22Rv1 (cell line): ENCODE data around the gene TACC2.

Experiments
- H3K27ac ChIP-seq: fragments of 450-650 bp; 2 replicates; pipeline ENCODE4 v1.5.1; 2017
- CTCF ChIP-seq: fragments of 450-650 bp; IDR thresholded peaks from 2 replicates; pipeline ENCODE4 v1.5.1; 2017; ENCODE audit warnings: mild to moderate bottlenecking
- ZFX ChIP-seq: fragments of 450-650 bp; IDR thresholded peaks from 2 replicates; pipeline ENCODE4 v1.6.1; 2017; ENCODE audit warnings: antibody characterized with exemption, borderline replicate concordance

Gene TACC2

GRCh38 chr10:122176232-122177213 lies 187.6 kb downstream of the TACC2 start:
- no peak overlapping the region for H3K27ac ChIP-seq
- TF ChIP-seq ZFX (no peak), CTCF (no peak)

- H3K27ac ChIP-seq, result no peak overlapping the region
These were observed 189.7 kb downstream of the TACC2 start for GRCh38 chr10:122178655-122179054.

GRCh38 chr10:122181041-122181732 lies 192.2 kb downstream of the TACC2 start:
- no peak for TF ChIP-seq CTCF
- H3K27ac ChIP-seq, result no peak overlapping the region

More at GRCh38 chr10:122178655-122179054, 189.7 kb downstream of the TACC2 start:
- no peak for TF ChIP-seq ZFX
- TF ChIP-seq CTCF, result no peak

GRCh38 chr10:122181876-122182275 lies 192.9 kb downstream of the TACC2 start:
- TF ChIP-seq ZFX (no peak), CTCF (no peak)
- H3K27ac ChIP-seq, result no peak overlapping the region

- H3K27ac ChIP-seq, result no peak overlapping the region
- TF ChIP-seq ZFX, result no peak
- no peak for TF ChIP-seq CTCF
These were observed 193.3 kb downstream of the TACC2 start for GRCh38 chr10:122182308-122182707.

GRCh38 chr10:122184254-122184653 lies 195.3 kb downstream of the TACC2 start:
- no peak overlapping the region for H3K27ac ChIP-seq
- TF ChIP-seq ZFX (no peak), CTCF (no peak)

GRCh38 chr10:122185643-122186042 lies 196.7 kb downstream of the TACC2 start:
- no peak overlapping the region for H3K27ac ChIP-seq
- TF ChIP-seq ZFX (no peak), CTCF (no peak)
